ENCODE data around the gene NHSL2. TPM values are rescaled to one million over a fixed set of nuclear protein-coding genes. Genes with fewer than 3 reads are reported as not detected.

The NHSL2 gene
- total RNA-seq, 1 experiment from 2014 or later = 0.07 TPM

GRCh38 chrX:72114807-72115206, 204.2 kb downstream of the NHSL2 start:
- Histone ChIP-seq H2AFZ (ENCODE audit: low read length) (no peak overlapping the region), H4K20me1 (ENCODE audit: low read length) (no peaks in the 10 kb centered on the region), H3K9me2 (replicated peaks; ENCODE audit: low read length) (no peaks in the 10 kb centered on the region), H3K27me3 (ENCODE audit: low read length) (no peaks in the 10 kb centered on the region), H3K9ac (ENCODE audit: low read length) (no peak overlapping the region), H3F3A (ENCODE audit: low read length, unreplicated experiment) (no peaks in the 10 kb centered on the region), H3K9me3 (ENCODE audit: low read length) (no peaks in the 10 kb centered on the region), H3K27ac (ENCODE audit: low read length) (no peak overlapping the region), H3K79me2 (ENCODE audit: low read length) (no peaks in the 10 kb centered on the region), H3K4me3 (ENCODE audit: low read length) (no peak overlapping the region), H3K36me3 (ENCODE audit: low read depth, low read length) (no peaks in the 10 kb centered on the region), H3K4me2 (ENCODE audit: low read length) (no peak overlapping the region), H3K4me1 (ENCODE audit: insufficient read depth, low read length) (no peaks in the 10 kb centered on the region)
- ChIA-PET CTCF (no interaction called here), POLR2A (ENCODE audit: unreplicated experiment) (no interaction called here)
- intact Hi-C loops (cut with micrococcal nuclease) = no loop called here
- ATAC-seq (no peak), DNase-seq (no peak)
- TF ChIP-seq EZH2 (IDR thresholded peaks at IDR 0.05; ENCODE audit: low read length, unreplicated experiment) (no peak), EZH2phosphoT487 (IDR thresholded peaks at IDR 0.05; ENCODE audit: borderline replicate concordance, low read length) (no peak), CTCF (conservative IDR thresholded peaks at IDR 0.05; ENCODE audit: low read depth, low read length) (no peak)
- BruUV-seq (replicated peaks) = no TSS peak

GRCh38 chrX:72115380-72115779, 204.7 kb downstream of the NHSL2 start:
- ATAC-seq (no peak), DNase-seq (no peak)
- BruUV-seq (replicated peaks) = no TSS peak
- Histone ChIP-seq H4K20me1 (ENCODE audit: low read length) (no peaks in the 10 kb centered on the region), H3K9ac (ENCODE audit: low read length) (no peak overlapping the region), H3K79me2 (ENCODE audit: low read length) (no peaks in the 10 kb centered on the region), H3K4me1 (ENCODE audit: insufficient read depth, low read length) (peaks cover 1% of the 10 kb centered on the region; the same call in 1 of the 2 replicates), H3K9me3 (ENCODE audit: low read length) (no peaks in the 10 kb centered on the region), H3K36me3 (ENCODE audit: low read depth, low read length) (no peaks in the 10 kb centered on the region), H2AFZ (ENCODE audit: low read length) (no peak overlapping the region), H3F3A (ENCODE audit: low read length, unreplicated experiment) (no peaks in the 10 kb centered on the region), H3K27me3 (ENCODE audit: low read length) (no peaks in the 10 kb centered on the region), H3K4me2 (ENCODE audit: low read length) (no peak overlapping the region), H3K4me3 (ENCODE audit: low read length) (no peak overlapping the region), H3K27ac (ENCODE audit: low read length) (no peak overlapping the region), H3K9me2 (replicated peaks; ENCODE audit: low read length) (no peaks in the 10 kb centered on the region)
- intact Hi-C loops (cut with micrococcal nuclease) = no loop called here
- ChIA-PET POLR2A (ENCODE audit: unreplicated experiment) (no interaction called here), CTCF (no interaction called here)
- TF ChIP-seq EZH2phosphoT487 (IDR thresholded peaks at IDR 0.05; ENCODE audit: borderline replicate concordance, low read length) = no peak
- TF ChIP-seq CTCF (conservative IDR thresholded peaks at IDR 0.05; ENCODE audit: low read depth, low read length) = no peak
- TF ChIP-seq EZH2 (IDR thresholded peaks at IDR 0.05; ENCODE audit: low read length, unreplicated experiment) = no peak

GRCh38 chrX:72117636-72118210, 207.1 kb downstream of the NHSL2 start:
- no TSS peak for BruUV-seq (replicated peaks)
- ChIA-PET POLR2A (ENCODE audit: unreplicated experiment) (no interaction called here), CTCF (no interaction called here)
- H3K9ac ChIP-seq (ENCODE audit: low read length) = no peak overlapping the region
- peaks cover 18% of the 10 kb centered on the region for H3K4me1 ChIP-seq (ENCODE audit: insufficient read depth, low read length)
- H2AFZ ChIP-seq (ENCODE audit: low read length) = no peak overlapping the region
- H3K79me2 ChIP-seq (ENCODE audit: low read length) = no peaks in the 10 kb centered on the region
- no peaks in the 10 kb centered on the region for H3F3A ChIP-seq (ENCODE audit: low read length, unreplicated experiment)
- H3K9me3 ChIP-seq (ENCODE audit: low read length) = no peaks in the 10 kb centered on the region
- DNase-seq (no peak), ATAC-seq (no peak)
- no peak overlapping the region for H3K27ac ChIP-seq (ENCODE audit: low read length)
- H4K20me1 ChIP-seq (ENCODE audit: low read length) = no peaks in the 10 kb centered on the region
- no peaks in the 10 kb centered on the region for H3K36me3 ChIP-seq (ENCODE audit: low read depth, low read length)
- no peak overlapping the region for H3K4me3 ChIP-seq (ENCODE audit: low read length)
- intact Hi-C loops (cut with micrococcal nuclease) = no loop called here
- TF ChIP-seq EZH2 (IDR thresholded peaks at IDR 0.05; ENCODE audit: low read length, unreplicated experiment) (no peak), CTCF (conservative IDR thresholded peaks at IDR 0.05; ENCODE audit: low read depth, low read length) (no peak), EZH2phosphoT487 (IDR thresholded peaks at IDR 0.05; ENCODE audit: borderline replicate concordance, low read length) (no peak)
- H3K9me2 ChIP-seq (replicated peaks; ENCODE audit: low read length) = no peaks in the 10 kb centered on the region
- no peak overlapping the region for H3K4me2 ChIP-seq (ENCODE audit: low read length)
- no peaks in the 10 kb centered on the region for H3K27me3 ChIP-seq (ENCODE audit: low read length)
